ENCODE data around the gene ADCYAP1R1. TPM values are rescaled to one million over a fixed set of nuclear protein-coding genes. Genes with fewer than 3 reads are reported as not detected.
"Not testable (repeated sequence)": the region's sequence is repeated elsewhere in the genome, so short reads cannot be mapped to it uniquely, and the experiment has no call there.

The ADCYAP1R1 gene
- total RNA-seq, 2 donors from 2014 or later: not detected

DNA sequence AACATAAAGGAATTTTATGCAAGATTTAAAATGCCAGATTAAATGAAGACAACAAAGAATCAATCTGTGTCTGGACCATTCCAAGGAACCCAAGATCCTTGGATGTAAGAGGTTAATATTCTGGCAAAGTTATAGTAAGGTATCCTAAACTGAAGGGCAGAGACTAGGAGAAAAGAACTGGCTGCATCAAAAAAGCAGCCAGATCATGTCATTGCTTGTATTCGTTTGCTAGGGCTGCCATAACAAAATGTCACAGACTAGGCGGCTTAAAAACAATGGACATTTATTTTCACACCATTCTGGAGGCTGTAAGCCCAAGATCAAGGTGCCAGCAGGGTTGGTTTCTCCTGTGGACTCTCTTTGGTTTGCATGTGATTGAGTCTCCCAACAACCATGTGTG, 99.7 kb downstream of the ADCYAP1R1 start:
- Mint-ChIP-seq H3K4me1 (ENCODE audit: low read depth in 2 of 2) (no peaks in the 10 kb centered on the region), H3K36me3 (no peaks in the 10 kb centered on the region), H3K9me3 (no peaks in the 10 kb centered on the region), H3K4me3 (no peak overlapping the region), H3K27me3 (peaks cover 5 to 10% of the 10 kb centered on the region in 2 donors), H3K27ac (no peak overlapping the region)
- no peak for DNase-seq (ENCODE audit: low spot score)
- no peak for ATAC-seq

DNA sequence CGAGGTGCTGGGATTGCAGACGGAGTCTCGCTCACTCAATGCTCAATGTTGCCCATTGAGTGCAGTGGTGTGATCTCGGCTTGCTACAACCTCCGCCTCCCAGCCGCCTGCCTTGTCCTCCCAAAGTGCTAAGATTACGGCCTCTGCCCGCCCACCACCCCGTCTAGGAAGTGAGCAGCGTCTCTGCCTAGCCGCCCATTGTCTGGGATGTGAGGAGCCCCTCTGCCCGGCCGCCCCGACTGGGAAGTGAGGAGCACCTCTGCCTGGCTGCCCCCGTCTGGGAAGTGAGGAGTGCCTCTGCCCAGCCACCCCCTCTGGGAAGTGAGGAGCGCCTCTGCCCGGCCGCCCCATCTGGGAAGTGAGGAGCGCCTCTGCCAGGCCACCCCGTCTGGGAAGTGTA, 101.2 kb downstream of the ADCYAP1R1 start:
- not testable (repeated sequence) for DNase-seq (ENCODE audit: low spot score); H3K27me3 Mint-ChIP-seq; H3K4me3 Mint-ChIP-seq; H3K4me1 Mint-ChIP-seq (ENCODE audit: low read depth in 2 of 2); H3K36me3 Mint-ChIP-seq; H3K27ac Mint-ChIP-seq; H3K9me3 Mint-ChIP-seq; ATAC-seq

DNA sequence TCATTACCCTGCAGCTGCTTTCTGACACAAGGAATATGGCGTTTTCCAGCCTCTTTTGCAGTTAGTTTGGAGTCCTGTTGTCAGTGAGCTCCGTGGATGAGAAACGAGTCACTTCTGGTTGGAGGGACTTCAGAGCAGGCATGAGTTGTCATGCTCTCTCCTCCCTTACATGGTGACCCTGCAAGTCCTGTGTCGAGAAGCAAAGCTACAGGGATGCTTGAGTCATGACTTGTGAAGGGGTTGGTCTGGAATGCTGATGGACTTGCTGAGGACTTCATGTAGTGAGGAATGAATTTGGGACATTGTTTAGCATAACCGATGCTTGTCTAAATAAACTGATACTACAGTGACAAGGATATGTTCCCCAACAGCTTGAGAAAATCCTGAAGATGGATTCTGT, 108.8 kb downstream of the ADCYAP1R1 start:
- Mint-ChIP-seq H3K36me3 (no peaks in the 10 kb centered on the region), H3K27ac (no peak overlapping the region), H3K9me3 (no peaks in the 10 kb centered on the region), H3K27me3 (peaks cover 8 to 24% of the 10 kb centered on the region in 2 donors), H3K4me3 (no peak overlapping the region), H3K4me1 (ENCODE audit: low read depth in 2 of 2) (no peaks in the 10 kb centered on the region)
- DNase-seq (ENCODE audit: low spot score) (no peak), ATAC-seq (no peak)

Other genes with a start within 250 kb of the ADCYAP1R1 start
- under 1 TPM in 1 of 2 donors, not detected in 1; 0.14 TPM for gene AQP1, start 140.5 kb upstream of the ADCYAP1R1 start, total RNA-seq
- not detected for gene GHRHR, start 88.4 kb upstream of the ADCYAP1R1 start, total RNA-seq